Stomach (tissue), 4 donors: ENCODE data around the gene OPCML.

Experiments
- CTCF ChIP-seq, 7 experiments: fragments of 450-650 bp in 4 of 7; fragments of 200-600 bp in 3 of 7; sonication (generic) in 3 of 7; IDR thresholded peaks; one replicate each; pipeline ENCODE4 v1.5.1; 2016 to 2019; ENCODE audit warnings: antibody characterized with exemption in 7 of 7, control low read depth in 2 of 7, mild to moderate bottlenecking in 1 of 7
- EP300 ChIP-seq: sonication (generic); formaldehyde crosslinking; IDR thresholded peaks from one replicate; pipeline ENCODE4 v1.6.1; 2017; ENCODE audit warnings: antibody characterized with exemption
- POLR2AphosphoS5 ChIP-seq, 3 donors: sonication (generic); formaldehyde crosslinking; IDR thresholded peaks; one replicate each; pipeline ENCODE4 v1.6.1; 2016; ENCODE audit warnings: antibody characterized with exemption in 3 of 3

GRCh38 chr11:132691848-132692550 lies 840.3 kb downstream of the OPCML start:
- TF ChIP-seq CTCF (IDR thresholded peaks at IDR 0.05) (no peak), POLR2AphosphoS5 (IDR thresholded peaks at IDR 0.05) (no peak), EP300 (no peak)
